Cardiac septum (tissue), 1 donor: ENCODE data around the gene CAV2. TPM values are rescaled to one million over a fixed set of nuclear protein-coding genes. Genes with fewer than 3 reads are reported as not detected.

ENCODE experiments used
- DNase-seq: peaks from one replicate; pipeline ENCODE4 v3.0.0-alpha.2; 2020; ENCODE audit warnings: low spot score
- intact Hi-C: fragments of 100-400 bp; cut with DNase I; formaldehyde crosslinking; loops from one replicate; pipeline ENCODE4 v1.14.0; 2022
- total RNA-seq: library from RNA; stranded (reverse); fragmentation: NEBNext Ultra II Directional; extraction: Animal tissue kit (Norgen Biotek cat#: 25700); gene quantifications from one replicate; pipeline ENCODE4 v1.2.1, GENCODE V29; 2021
- donor health status: DM: no; HTN: no; CAD: no.

CAV2 gene
- total RNA-seq, 1 donor from 2014 or later, result 311 TPM

DNA sequence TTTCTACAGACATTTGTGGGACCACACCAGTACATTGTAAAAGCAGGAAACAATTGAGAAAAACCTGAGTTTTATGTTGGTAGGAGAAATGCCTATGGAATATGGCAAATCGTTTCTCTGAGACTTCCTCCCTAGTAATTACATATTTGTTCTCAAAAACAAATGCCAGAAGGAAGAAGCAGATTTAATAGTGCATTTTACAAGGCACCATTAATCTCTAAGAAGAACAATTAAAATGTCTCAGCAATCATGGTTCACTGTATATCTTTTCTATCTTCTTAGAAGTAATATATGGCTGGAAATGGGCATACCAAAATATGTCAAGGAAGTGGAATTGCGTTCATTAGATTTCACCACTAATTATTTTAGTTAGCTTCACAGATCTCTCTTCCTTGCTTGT is 38.6 kb downstream of the CAV2 start:
- intact Hi-C loops, result no loop called here
- DNase-seq, result no peak

GRCh38 chr7:116539879-116540278 is 40.3 kb downstream of the CAV2 start:
- intact Hi-C loops, result no loop called here
- no peak for DNase-seq

DNA sequence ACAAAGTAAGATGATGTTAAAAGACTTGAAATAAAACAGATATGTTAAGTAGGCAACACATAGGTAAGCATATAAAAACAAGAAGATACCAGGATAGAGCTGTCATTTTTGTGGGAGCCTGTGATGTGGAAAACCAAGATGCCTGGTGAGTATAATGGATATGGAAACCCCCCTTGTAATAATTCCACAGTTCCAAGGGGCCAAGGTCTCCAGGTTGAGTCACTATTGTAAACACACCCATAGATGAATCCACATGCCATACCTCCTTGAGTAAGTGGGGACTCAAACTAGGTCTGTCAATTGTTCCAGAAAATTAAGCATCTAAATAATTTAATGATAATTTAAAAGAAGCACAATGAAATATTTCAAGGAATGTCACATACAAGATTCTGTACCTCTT is 41.2 kb downstream of the CAV2 start:
- intact Hi-C loops, result no loop called here
- no peak for DNase-seq

- intact Hi-C loops, result no loop called here
- no peak for DNase-seq
Measured at GRCh38 chr7:116541951-116542350, 42.4 kb downstream of the CAV2 start.

- intact Hi-C loops, result no loop called here
- DNase-seq, result no peak
Measured at GRCh38 chr7:116542618-116543017, 43.1 kb downstream of the CAV2 start.

GRCh38 chr7:116543664-116544063 is 44.1 kb downstream of the CAV2 start:
- DNase-seq, result no peak
- intact Hi-C loops, result loop anchor here (2.0 kb wide), 1 partner anchor 15 kb away; no protein-coding TSS in a partner anchor

GRCh38 chr7:116544487-116544886 is 44.9 kb downstream of the CAV2 start:
- intact Hi-C loops, result loop anchor here (2.0 kb wide), 1 partner anchor 16 kb away; no protein-coding TSS in a partner anchor
- no peak for DNase-seq

DNA sequence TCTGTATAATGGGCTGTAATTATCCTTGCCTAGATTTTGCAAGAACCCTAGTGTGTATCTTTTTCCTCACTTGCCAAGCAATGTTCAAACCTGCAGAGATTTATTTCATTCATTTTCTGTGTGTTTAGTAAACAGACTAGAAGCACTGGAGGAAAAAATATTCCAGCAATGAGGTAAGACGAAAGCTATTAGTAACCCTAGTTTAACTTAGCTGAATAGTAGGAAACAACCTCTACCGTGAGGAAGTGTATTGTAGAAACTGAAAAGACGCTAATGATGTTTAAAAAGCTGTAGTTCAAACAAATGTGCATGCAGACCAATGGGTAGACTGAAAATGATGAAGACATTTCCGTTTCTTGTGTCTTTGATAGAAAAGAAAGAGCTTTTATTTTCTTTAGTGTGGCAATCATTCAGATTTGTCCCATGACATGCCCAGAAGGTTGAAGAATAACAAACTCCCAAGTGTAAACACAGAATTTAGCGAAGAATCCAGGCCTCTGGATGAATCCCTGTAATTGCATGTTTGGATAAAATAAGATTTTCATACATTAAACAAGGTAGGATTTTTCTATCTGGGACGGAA is 46.0 kb downstream of the CAV2 start:
- intact Hi-C loops, result loop anchor here (2.0 kb wide), 1 partner anchor 17 kb away; no protein-coding TSS in a partner anchor
- DNase-seq, result no peak

DNA sequence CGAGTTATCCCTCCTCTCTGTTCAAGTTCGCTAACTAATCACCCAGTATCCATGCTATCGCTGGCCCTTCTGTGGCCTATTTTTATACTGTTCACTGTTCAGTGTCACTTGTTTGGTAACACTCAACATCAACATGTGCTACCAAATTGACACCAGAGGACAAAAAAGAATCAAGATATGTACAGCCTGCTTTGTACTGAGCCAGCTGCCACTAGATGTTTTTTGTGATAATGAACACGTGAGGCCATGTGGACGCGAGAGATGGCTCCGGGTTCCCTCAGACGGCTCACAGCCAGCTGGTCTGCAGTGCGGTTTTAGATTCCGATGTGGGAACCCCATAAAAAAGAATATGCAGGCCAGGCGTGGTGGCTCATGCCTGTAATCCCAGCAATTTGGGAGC is 46.5 kb downstream of the CAV2 start:
- intact Hi-C loops, result no loop called here

DNA sequence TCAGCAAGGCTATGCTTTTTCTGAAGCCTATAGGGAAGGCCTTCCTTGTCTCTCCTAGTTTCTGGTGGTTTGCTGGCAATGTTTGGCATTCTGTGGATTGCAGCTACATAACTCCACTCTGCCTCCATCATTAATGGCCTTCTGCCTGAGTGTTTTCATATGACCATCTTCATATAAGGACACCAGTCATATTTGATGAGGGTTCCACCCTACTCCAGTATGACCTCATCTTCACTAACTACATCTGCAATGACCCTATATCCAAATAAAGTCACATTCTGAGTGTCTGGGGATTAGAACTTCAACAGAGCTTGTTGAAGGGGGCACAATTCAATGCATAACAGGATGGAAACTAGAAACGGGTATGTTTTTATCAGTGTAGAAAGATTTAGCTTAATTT is 47.4 kb downstream of the CAV2 start:
- intact Hi-C loops, result no loop called here
- no peak for DNase-seq

More for the DNA sequence above, 46.5 kb downstream of the CAV2 start:
- no peak for DNase-seq

GRCh38 chr7:116547347-116547746 is 47.8 kb downstream of the CAV2 start:
- DNase-seq, result no peak
- intact Hi-C loops, result no loop called here

- intact Hi-C loops, result no loop called here
Measured at GRCh38 chr7:116548506-116548905, 49.0 kb downstream of the CAV2 start.

DNA sequence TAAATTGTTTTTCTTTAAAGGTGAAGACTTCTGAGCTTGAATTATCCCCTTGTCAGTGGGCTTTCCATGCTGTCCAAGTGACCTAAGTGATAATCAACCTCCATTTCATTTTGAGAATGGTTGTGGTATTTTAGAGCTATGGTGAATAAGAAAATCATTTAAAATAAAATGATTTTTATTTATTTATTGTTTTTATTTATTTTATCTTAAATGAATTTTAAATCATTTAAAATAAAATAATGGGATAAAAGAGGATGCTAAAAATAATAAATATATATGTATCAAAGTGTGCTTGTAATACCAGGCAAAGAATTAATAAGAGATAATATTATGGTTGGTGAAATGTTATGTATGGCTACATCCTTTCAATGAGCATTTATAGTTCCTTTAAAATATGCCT is 49.8 kb downstream of the CAV2 start:
- intact Hi-C loops, result no loop called here
- DNase-seq, result no peak

More at GRCh38 chr7:116548506-116548905, 49.0 kb downstream of the CAV2 start:
- DNase-seq, result no peak

- intact Hi-C loops, result no loop called here
- no peak for DNase-seq
Measured at GRCh38 chr7:116551692-116552091, 52.2 kb downstream of the CAV2 start.

DNA sequence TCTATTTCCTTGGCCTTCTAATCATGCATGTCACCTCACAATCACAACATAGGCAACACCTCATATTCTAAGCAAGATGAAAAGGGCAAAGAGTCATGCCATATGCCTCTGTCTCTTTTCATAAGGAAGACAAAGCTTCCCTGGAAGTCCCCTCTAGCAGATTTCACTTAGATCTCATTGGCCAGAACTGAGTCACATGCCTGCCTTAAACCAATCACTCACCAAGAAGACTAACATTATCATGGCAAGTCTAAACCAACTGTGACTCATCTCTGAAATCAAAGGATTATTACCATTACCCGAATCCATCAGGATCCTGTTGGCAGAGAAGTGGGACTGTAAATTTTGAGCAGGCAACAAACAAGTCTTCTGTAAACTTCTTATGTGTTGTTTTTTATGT is 53.1 kb downstream of the CAV2 start:
- intact Hi-C loops, result no loop called here
- no peak for DNase-seq

DNA sequence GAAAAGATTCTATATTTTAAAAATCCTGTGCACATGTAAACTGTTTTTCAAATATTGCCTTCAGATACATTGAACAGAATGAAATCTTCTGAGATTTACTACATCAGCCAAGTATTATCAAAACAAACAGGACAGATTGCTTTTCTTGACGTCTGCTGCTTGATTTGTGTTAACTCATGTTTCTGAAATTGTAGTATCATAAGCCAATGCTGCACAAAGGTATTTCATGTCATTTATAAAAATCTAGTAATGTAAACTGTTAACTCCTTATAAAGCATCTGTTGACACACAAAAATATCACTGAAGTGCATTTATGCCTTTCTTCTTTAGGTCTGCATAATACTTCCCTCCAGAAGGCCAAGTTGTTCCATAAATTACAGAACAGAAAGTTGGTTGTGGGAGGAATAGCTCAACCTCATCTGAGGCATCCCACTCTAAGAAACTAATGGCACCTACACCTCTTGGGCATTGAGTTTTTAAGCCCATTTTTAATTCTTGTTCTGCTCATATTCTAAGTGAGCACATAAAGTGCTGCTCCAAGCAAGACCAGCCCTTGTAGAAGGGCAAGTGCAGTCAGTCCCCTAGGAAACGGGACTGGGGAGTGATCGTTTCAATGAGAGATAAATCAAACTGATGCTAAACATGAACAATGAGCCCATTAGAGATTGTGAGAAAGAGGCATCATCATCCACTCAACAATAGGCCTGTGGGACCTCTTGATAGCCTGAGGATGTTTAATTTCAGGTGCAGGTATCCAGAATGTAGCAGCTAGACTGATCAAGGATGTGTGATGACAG is 53.8 kb downstream of the CAV2 start:
- DNase-seq, result no peak

GRCh38 chr7:116554436-116554835 is 54.9 kb downstream of the CAV2 start:
- DNase-seq, result no peak
- intact Hi-C loops, result no loop called here

More for the DNA sequence above, 53.8 kb downstream of the CAV2 start:
- intact Hi-C loops, result no loop called here

DNA sequence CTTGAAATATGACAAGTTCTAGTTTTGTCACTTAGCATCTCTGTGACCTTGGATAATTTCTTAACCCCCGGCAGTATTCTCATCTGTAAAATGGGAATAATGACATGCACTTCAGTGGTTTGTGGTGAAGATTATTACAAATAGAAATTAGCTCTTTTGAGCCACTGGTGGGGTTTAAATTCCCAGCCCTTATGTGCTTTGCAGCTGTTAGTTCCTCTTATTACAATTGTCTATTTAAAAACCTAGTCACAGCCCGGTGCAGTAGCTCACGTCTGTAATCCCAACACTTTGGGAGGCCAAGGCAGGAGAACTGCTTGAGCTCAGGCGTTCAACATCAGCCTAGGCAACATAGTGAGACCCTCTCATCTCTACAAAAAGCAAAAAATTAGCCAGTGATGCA is 55.4 kb downstream of the CAV2 start:
- intact Hi-C loops, result no loop called here

DNA sequence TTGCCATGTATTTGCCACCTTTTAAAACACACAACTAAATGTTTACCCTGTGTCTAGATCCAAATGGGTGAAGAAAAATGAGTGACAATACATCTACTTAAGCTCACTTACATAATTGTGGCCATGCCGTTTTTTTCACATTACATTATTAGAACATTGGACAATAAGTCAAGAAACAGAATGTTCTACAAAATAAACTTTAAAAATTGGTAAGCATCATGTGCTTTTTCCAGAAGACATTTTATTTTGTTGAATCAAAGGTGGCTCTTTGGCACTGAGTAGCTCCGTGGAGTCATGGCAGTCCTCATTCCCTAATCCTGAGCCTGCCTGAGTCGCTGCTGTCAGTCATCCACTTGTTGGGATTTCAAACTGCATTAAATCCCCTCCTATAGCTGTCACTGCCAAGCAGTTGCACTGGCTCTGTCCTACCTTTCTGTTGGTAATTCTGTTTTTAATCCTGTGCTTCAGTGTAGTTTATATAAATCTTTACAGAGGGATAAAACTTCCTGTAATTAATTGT is 57.6 kb downstream of the CAV2 start:
- DNase-seq, result no peak
- intact Hi-C loops, result no loop called here

More for the DNA sequence above, 55.4 kb downstream of the CAV2 start:
- no peak for DNase-seq

DNA sequence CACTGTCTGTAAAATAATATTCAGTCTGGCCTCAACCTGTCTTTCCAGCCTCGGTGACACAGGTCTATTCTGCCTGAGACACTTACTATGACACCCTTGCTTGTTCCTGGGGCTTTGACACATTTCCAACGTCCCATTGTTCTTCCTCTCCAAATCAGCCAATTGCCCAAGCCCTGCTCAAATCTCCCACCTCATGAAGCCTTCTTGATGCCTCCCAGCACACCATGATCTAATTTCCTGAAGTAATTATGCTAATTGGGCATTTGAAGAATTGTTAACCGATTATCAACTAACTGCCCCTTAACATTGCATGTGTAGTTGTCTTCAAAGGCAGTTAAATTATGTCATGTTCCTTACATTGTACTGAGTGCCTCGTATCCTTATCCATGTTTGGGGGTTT is 58.4 kb downstream of the CAV2 start:
- intact Hi-C loops, result no loop called here
- DNase-seq, result no peak
